B cell (primary cell): ENCODE measurements around the gene BDH1. TPM values are rescaled to one million over a fixed set of nuclear protein-coding genes. Genes with fewer than 3 reads are reported as not detected.

Experiments
- ATAC-seq: fragments of 200-7000 bp; cut with Tn5 transposase; one replicate; pipeline ENCODE4 v1.10.0; 2021; ENCODE audit warnings: low read depth, mild to moderate bottlenecking, moderate number of reproducible peaks, moderate library complexity
- CTCF ChIA-PET: fragments of 350-600 bp; sonication (Branson Sonifier 250); formaldehyde crosslinking; loops from one replicate; lab custom pipeline; 2021; ENCODE audit warnings: antibody characterized with exemption, inconsistent platforms; lab: Charles Lee
- POLR2A ChIA-PET: fragments of 350-600 bp; sonication (Branson Sonifier 250); formaldehyde crosslinking; loops from one replicate; lab custom pipeline; 2021; ENCODE audit warnings: antibody characterized with exemption; lab: Charles Lee
- DNase-seq: peaks from one replicate; pipeline ENCODE4 v3.0.0; 2013
- H2AFZ ChIP-seq: 2 replicates; pipeline ENCODE4 v1.6.1; 2012; ENCODE audit warnings: mild to moderate bottlenecking, low read depth, low read length; ENCODE audit not compliant: insufficient read depth, poor library complexity, severe bottlenecking
- H3K27ac ChIP-seq, 2 donors: 1 replicate in 1 of 2; 2 replicates in 1 of 2; pipeline ENCODE4 v1.5.1; 2012 to 2013; ENCODE audit warnings: low read length in 2 of 2, mild to moderate bottlenecking in 2 of 2, moderate library complexity in 1 of 2
- H3K27me3 ChIP-seq, 4 experiments: fragments of 200-600 bp in 1 of 4; sonication (generic) in 1 of 4; replicated peaks in 1 of 4; 1 replicate in 2 of 4; 2 replicates in 2 of 4; pipeline versions ENCODE4 v1.6.1 to v1.7.0; 2013 to 2016; ENCODE audit warnings: low read length in 3 of 4, mild to moderate bottlenecking in 2 of 4, mixed read lengths in 1 of 4, moderate library complexity in 1 of 4; ENCODE audit not compliant: insufficient read depth in 4 of 4, control insufficient read depth in 3 of 4; ENCODE audit errors: control extremely low read depth in 1 of 4
- H3K36me3 ChIP-seq, 2 experiments: replicated peaks in 1 of 2; 1 replicate in 1 of 2; 2 replicates in 1 of 2; pipeline versions ENCODE4 v1.6.1 to v1.7.1; 2013; ENCODE audit warnings: low read length in 1 of 2; ENCODE audit not compliant: insufficient read depth in 2 of 2, control insufficient read depth in 1 of 2; ENCODE audit errors: control extremely low read depth in 1 of 2, extremely low read depth in 1 of 2
- H3K4me1 ChIP-seq, 2 donors: fragments of 200-600 bp in 1 of 2; sonication (generic) in 1 of 2; 1 replicate in 1 of 2; 2 replicates in 1 of 2; pipeline versions ENCODE4 v1.5.1 to v1.6.1; 2013 to 2017; ENCODE audit warnings: low read length in 2 of 2; ENCODE audit not compliant: control insufficient read depth in 2 of 2, insufficient read depth in 2 of 2
- H3K4me2 ChIP-seq: replicated peaks from 2 replicates; pipeline ENCODE3; 2012; ENCODE audit warnings: mild to moderate bottlenecking, low read depth, low read length; ENCODE audit not compliant: poor library complexity, severe bottlenecking
- H3K4me3 ChIP-seq, 5 experiments: fragments of 200-600 bp in 1 of 5; sonication (generic) in 1 of 5; 1 replicate in 3 of 5; 2 replicates in 2 of 5; pipeline versions ENCODE4 v1.5.1 to v1.7.0; 2011 to 2016; ENCODE audit warnings: low read length in 4 of 5, mild to moderate bottlenecking in 4 of 5, low read depth in 2 of 5, control low read depth in 1 of 5, moderate library complexity in 1 of 5; ENCODE audit not compliant: insufficient read depth in 1 of 5; ENCODE audit errors: control extremely low read depth in 1 of 5, extremely low read depth in 1 of 5
- H3K79me2 ChIP-seq: fragments of 200-600 bp; sonication (generic); one replicate; pipeline ENCODE4 v1.6.0; 2016; ENCODE audit warnings: low read length; ENCODE audit not compliant: control insufficient read depth, insufficient read depth
- H3K9ac ChIP-seq: fragments of 200-600 bp; sonication (generic); 2 replicates; pipeline ENCODE4 v1.6.1; 2017; ENCODE audit warnings: mild to moderate bottlenecking, low read length, moderate library complexity
- H3K9me3 ChIP-seq, 3 donors: one replicate each; pipeline versions ENCODE4 v1.6.1 to v1.7.1; 2013; ENCODE audit warnings: low read length in 2 of 3; ENCODE audit not compliant: control insufficient read depth in 2 of 3, insufficient read depth in 1 of 3; ENCODE audit errors: control extremely low read depth in 1 of 3
- H4K20me1 ChIP-seq: 2 replicates; pipeline ENCODE4 v1.6.0; 2012; ENCODE audit warnings: mild to moderate bottlenecking, low read length; ENCODE audit not compliant: insufficient read depth, control insufficient read depth, poor library complexity, severe bottlenecking
- H3K27ac Mint-ChIP-seq: one replicate; pipeline ENCODE4 v1.8.0; 2021; ENCODE audit warnings: mixed read lengths
- H3K27me3 Mint-ChIP-seq: one replicate; pipeline ENCODE4 v1.8.0; 2021; ENCODE audit warnings: mixed read lengths
- H3K4me1 Mint-ChIP-seq: one replicate; pipeline ENCODE4 v1.8.0; 2021; ENCODE audit warnings: mixed read lengths
- H3K4me3 Mint-ChIP-seq: one replicate; pipeline ENCODE4 v1.8.0; 2021; ENCODE audit warnings: mixed read lengths
- H3K9me3 Mint-ChIP-seq: one replicate; pipeline ENCODE4 v1.8.0; 2022; ENCODE audit warnings: mixed read lengths; ENCODE audit not compliant: insufficient read depth
- EZH2 ChIP-seq: IDR thresholded peaks from 2 replicates; pipeline ENCODE4 v1.6.1; 2012; ENCODE audit warnings: borderline replicate concordance, low read depth, mild to moderate bottlenecking, moderate library complexity, low read length; ENCODE audit not compliant: insufficient read depth, poor library complexity, severe bottlenecking
- WGBS: methylation state at CpG from one replicate; pipeline ENCODE4 v1.1.5; 2013; ENCODE audit warnings: missing lambda C conversion rate; ENCODE audit not compliant: insufficient coverage; 5-methylcytosine and 5-hydroxymethylcytosine counted together
- intact Hi-C: fragments of 100-400 bp; cut with micrococcal nuclease; formaldehyde crosslinking; loops from one replicate; pipeline ENCODE4 v1.10.0; 2022
- polyA plus RNA-seq: library from polyadenylated mRNA; depleted of rRNA; stranded (reverse); fragments of >200 nt; gene quantifications from 2 replicates; pipeline ENCODE4 v1.2.3, GENCODE V29; 2012
- total RNA-seq, 2 donors: library from RNA; stranded (reverse); fragments of 120-200 nt in 1 of 2; gene quantifications; 1 replicate in 1 of 2; 2 replicates in 1 of 2; pipeline versions ENCODE4 v1.2.3 to v1.2.4, GENCODE V29; 2013 to 2022
- TF ChIP-seq, protein P1 (sequence below): fragments of 200-600 bp; IDR thresholded peaks from one replicate; pipeline ENCODE4 v1.8.0; 2022; ENCODE audit warnings: antibody characterized with exemption, mild to moderate bottlenecking

The BDH1 gene
- total and polyA plus RNA-seq, 2 donors (not counting 1 experiment from before 2014, with no cell fraction given), result 21.1 to 59.3 TPM

DNA sequence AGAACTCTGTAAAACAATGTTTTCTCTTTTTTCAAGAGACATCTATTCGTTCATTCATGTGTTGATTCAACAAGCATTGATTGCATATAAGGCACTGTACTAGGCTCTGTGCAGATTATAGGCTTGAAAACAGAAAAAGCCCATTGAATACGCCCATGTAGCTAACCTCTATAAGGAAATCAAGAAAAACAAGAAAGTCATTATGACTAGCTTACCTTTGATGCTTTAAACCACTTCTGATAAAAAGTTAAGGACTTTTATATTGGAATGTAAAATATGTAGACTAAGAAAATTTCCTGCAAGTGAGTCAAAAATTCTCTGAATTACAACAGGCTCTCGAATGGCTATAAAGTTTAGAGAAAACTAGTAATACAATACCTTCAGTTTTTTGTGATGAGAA, 92.5 kb downstream of the BDH1 start:
- intact Hi-C loops, result no loop called here
- Histone ChIP-seq H3K79me2 (no peaks in the 10 kb centered on the region), H3K4me3 (no peak overlapping the region), H3K27me3 (peaks cover 0 to 8% (median 2%) of the 10 kb centered on the region in 4 experiments), H4K20me1 (no peaks in the 10 kb centered on the region), H3K27ac (no peak overlapping the region), H3K9ac (no peak overlapping the region), H2AFZ (no peak overlapping the region), H3K4me1 (no peaks in the 10 kb centered on the region), H3K9me3 (no peaks in the 10 kb centered on the region), H3K4me2 (no peak overlapping the region), H3K36me3 (no peaks in the 10 kb centered on the region)
- ATAC-seq, result no peak
- Mint-ChIP-seq H3K4me3 (no peak overlapping the region), H3K27me3 (peaks cover 24% of the 10 kb centered on the region), H3K9me3 (no peaks in the 10 kb centered on the region), H3K27ac (no peak overlapping the region), H3K4me1 (no peaks in the 10 kb centered on the region)
- CTCF ChIA-PET, result interaction anchor here (0.6 kb wide), 1 partner anchor 1139 kb away, joined by 3 read pairs; no protein-coding TSS in a partner anchor
- no peak for TF ChIP-seq EZH2
- no CpG with 5 or more reads among the region's 3 CpGs for WGBS
- no peak for DNase-seq
- POLR2A ChIA-PET, result no interaction called here

DNA sequence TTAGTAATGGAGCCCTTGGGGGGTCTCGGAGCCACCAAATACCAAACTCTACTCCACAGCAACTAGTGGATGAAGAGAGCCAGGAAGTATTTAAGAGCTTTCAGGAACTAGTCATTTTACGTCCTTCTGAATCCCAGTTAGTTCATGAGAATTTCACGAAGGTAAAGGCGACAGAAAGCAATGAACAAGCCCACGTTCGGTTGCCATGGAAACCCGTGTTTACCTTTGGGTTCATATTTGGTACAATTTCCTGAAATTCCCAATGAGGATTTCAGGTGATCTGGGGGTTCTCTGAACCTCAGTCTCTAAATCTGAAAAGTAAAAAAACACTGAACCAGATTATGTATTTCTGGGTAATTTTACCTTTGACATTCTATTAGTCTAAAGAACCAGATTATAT, 93.0 kb downstream of the BDH1 start:
- Mint-ChIP-seq H3K27me3 (peaks cover 20% of the 10 kb centered on the region), H3K27ac (no peak overlapping the region), H3K9me3 (no peaks in the 10 kb centered on the region), H3K4me1 (no peaks in the 10 kb centered on the region), H3K4me3 (no peak overlapping the region)
- Histone ChIP-seq H3K4me1 (no peaks in the 10 kb centered on the region), H3K27me3 (peaks cover 0 to 4% (median 0%) of the 10 kb centered on the region in 4 experiments), H3K27ac (no peak overlapping the region), H3K36me3 (no peaks in the 10 kb centered on the region), H3K9me3 (no peaks in the 10 kb centered on the region), H3K4me3 (no peak overlapping the region), H2AFZ (no peak overlapping the region), H4K20me1 (no peaks in the 10 kb centered on the region), H3K79me2 (no peaks in the 10 kb centered on the region), H3K4me2 (no peak overlapping the region), H3K9ac (no peak overlapping the region)
- intact Hi-C loops, result no loop called here
- TF ChIP-seq, protein P1, sequence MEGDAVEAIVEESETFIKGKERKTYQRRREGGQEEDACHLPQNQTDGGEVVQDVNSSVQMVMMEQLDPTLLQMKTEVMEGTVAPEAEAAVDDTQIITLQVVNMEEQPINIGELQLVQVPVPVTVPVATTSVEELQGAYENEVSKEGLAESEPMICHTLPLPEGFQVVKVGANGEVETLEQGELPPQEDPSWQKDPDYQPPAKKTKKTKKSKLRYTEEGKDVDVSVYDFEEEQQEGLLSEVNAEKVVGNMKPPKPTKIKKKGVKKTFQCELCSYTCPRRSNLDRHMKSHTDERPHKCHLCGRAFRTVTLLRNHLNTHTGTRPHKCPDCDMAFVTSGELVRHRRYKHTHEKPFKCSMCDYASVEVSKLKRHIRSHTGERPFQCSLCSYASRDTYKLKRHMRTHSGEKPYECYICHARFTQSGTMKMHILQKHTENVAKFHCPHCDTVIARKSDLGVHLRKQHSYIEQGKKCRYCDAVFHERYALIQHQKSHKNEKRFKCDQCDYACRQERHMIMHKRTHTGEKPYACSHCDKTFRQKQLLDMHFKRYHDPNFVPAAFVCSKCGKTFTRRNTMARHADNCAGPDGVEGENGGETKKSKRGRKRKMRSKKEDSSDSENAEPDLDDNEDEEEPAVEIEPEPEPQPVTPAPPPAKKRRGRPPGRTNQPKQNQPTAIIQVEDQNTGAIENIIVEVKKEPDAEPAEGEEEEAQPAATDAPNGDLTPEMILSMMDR, result no peak
- no peak for TF ChIP-seq EZH2
- ChIA-PET CTCF (no interaction called here), POLR2A (no interaction called here)
- no peak for ATAC-seq
- WGBS, result 100% methylated on average over 1 of the region's 7 CpGs
- DNase-seq, result no peak
